Transverse colon (tissue), 4 donors: ENCODE results near the gene ACTR1A.
A peak's percentile ranks its signal among the peaks of the same experiment; 100 is the strongest.

Source experiments
- CTCF ChIP-seq, 5 experiments: fragments of 200-600 bp in 3 of 5; fragments of 450-650 bp in 2 of 5; sonication (generic) in 3 of 5; IDR thresholded peaks; 1 replicate in 2 of 5; 2 replicates in 3 of 5; pipeline ENCODE4 v1.5.1; 2016 to 2017; ENCODE audit warnings: antibody characterized with exemption in 5 of 5, inconsistent platforms in 3 of 5, mild to moderate bottlenecking in 2 of 5, moderate library complexity in 1 of 5
- POLR2AphosphoS5 ChIP-seq, 3 donors: sonication (generic); formaldehyde crosslinking; IDR thresholded peaks; one replicate each; pipeline ENCODE4 v1.6.1; 2016; ENCODE audit warnings: antibody characterized with exemption in 3 of 3

DNA sequence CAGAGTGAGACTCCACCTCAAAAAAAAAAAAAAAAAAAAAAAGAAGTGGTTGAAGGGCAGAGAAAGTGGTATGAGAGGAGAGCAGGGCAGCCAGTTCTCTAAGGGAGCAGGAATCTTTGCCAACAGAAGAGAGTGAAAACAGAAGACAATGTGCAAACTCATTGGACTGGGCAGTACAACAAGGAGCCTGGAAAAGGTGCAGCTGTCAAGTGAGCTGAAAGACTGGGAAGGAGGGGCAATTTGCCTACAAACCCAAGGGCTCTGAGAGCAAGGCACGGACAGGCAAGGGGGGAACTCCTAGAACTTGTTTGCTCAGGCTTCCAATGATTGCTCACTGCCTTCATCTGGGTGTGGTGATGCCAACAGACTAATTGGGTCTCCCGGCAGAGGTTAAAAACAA, 9.5 kb downstream of the ACTR1A start:
- TF ChIP-seq CTCF (IDR thresholded peaks at IDR 0.05) (no peak), POLR2AphosphoS5 (IDR thresholded peaks at IDR 0.05) (peak in 2 of 3 donors; percentile 50 to 59)
